ENCODE measurements around the gene CEP350.
"Not testable (repeated sequence)": the region's sequence is repeated elsewhere in the genome, so short reads cannot be mapped to it uniquely, and the experiment has no call there.

CEP350 gene

DNA sequence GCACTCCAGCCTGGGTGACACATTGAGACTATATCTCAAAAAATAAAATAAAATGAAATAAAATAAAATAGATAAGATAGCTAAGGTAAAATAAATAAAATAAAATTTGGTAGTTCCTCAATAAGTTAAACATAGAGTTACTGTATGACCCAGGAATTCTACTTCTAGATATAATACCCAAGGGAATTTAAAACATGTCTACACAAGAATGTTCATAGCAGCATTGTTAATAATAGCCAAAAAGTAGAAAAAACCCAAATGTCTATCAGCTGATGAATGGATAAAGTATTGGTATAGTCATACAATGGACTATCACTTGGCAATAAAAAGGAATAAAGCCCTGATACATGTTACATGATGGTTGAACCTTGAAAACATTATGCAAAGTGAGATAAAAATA, 47.8 kb downstream of the CEP350 start:
- no peaks in the 10 kb centered on the region for H3K27me3 ChIP-seq (ENCODE audit: insufficient read depth, low read length, poor library complexity)
- no peak overlapping the region for H4K5ac ChIP-seq (ENCODE audit: low read length)
- H2AK5ac ChIP-seq (ENCODE audit: low read length): no peak overlapping the region
- no peaks in the 10 kb centered on the region for H3K4me1 ChIP-seq (ENCODE audit: control insufficient read depth, low read depth, low read length)
- no peak overlapping the region for H3K4me3 ChIP-seq (ENCODE audit: low read length)
- H3K23ac ChIP-seq (ENCODE audit: low read length): no peak overlapping the region
- no peak overlapping the region for H2BK5ac ChIP-seq (ENCODE audit: low read length)
- H2BK120ac ChIP-seq (ENCODE audit: low read depth, low read length): no peak overlapping the region
- no peak overlapping the region for H4K8ac ChIP-seq (ENCODE audit: low read depth, low read length)
- DNase-seq: no peak
- H3K79me2 ChIP-seq (ENCODE audit: control insufficient read depth, insufficient read depth, low read length): no peaks in the 10 kb centered on the region
- H3K27ac ChIP-seq (ENCODE audit: low read depth, low read length): no peak overlapping the region
- no peaks in the 10 kb centered on the region for H3K79me1 ChIP-seq (ENCODE audit: low read length)
- no peak overlapping the region for H2BK15ac ChIP-seq (replicated peaks; ENCODE audit: low read depth)
- H3K4ac ChIP-seq (ENCODE audit: low read depth, low read length): no peak overlapping the region
- no peaks in the 10 kb centered on the region for H3K36me3 ChIP-seq (ENCODE audit: control insufficient read depth, insufficient read depth, low read length)
- H3K9ac ChIP-seq (ENCODE audit: low read length): no peak overlapping the region
- H3K18ac ChIP-seq (ENCODE audit: low read length): no peak overlapping the region
- H3K4me2 ChIP-seq (ENCODE audit: low read length): no peak overlapping the region
- H3K56ac ChIP-seq (ENCODE audit: low read length): no peak overlapping the region

DNA sequence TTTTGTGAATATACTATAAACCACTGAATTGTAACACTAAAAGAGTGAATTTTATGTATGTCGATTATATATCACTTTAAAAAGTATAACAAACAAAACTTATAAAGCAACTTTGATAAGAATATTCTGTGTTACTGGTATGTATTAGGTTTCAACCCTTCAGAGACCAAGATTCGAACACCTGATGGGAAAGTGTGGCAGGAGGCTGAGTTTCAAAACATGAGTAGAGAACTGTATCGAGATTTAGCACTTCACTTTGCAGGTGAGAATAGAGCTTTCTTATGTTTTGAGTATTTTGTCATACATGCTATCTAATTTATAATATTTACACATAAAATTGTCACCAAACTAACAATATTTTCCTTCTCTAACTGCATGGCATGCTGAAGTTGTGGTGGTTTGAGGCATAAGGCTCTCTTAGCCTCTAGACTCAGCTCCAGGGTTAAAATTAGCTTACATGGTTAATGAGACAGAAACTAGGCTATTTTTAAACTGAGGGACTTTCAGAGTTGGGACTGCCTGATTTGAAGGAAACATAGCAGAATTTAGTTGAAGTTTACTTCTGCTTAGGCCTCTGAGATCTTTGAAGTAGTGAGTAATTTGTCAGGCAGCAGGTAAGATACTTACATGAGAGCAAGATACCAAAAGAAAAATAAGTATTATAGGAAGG, 48.6 kb downstream of the CEP350 start:
- H3K27ac ChIP-seq (ENCODE audit: low read depth, low read length): no peak overlapping the region
- H2BK120ac ChIP-seq (ENCODE audit: low read depth, low read length): no peak overlapping the region
- no peaks in the 10 kb centered on the region for H3K79me2 ChIP-seq (ENCODE audit: control insufficient read depth, insufficient read depth, low read length)
- no peak overlapping the region for H3K9ac ChIP-seq (ENCODE audit: low read length)
- H2BK15ac ChIP-seq (replicated peaks; ENCODE audit: low read depth): no peak overlapping the region
- H3K4me3 ChIP-seq (ENCODE audit: low read length): no peak overlapping the region
- no peak overlapping the region for H3K23ac ChIP-seq (ENCODE audit: low read length)
- no peak overlapping the region for H3K4ac ChIP-seq (ENCODE audit: low read depth, low read length)
- no peak overlapping the region for H4K8ac ChIP-seq (ENCODE audit: low read depth, low read length)
- H4K5ac ChIP-seq (ENCODE audit: low read length): no peak overlapping the region
- WGBS (ENCODE audit: extremely low coverage, insufficient coverage, low lambda C conversion rate): no CpG with 5 or more reads among the region's 3 CpGs
- no peaks in the 10 kb centered on the region for H3K27me3 ChIP-seq (ENCODE audit: insufficient read depth, low read length, poor library complexity)
- H3K79me1 ChIP-seq (ENCODE audit: low read length): no peaks in the 10 kb centered on the region
- no peak overlapping the region for H3K4me2 ChIP-seq (ENCODE audit: low read length)
- H3K56ac ChIP-seq (ENCODE audit: low read length): no peak overlapping the region
- no peak overlapping the region for H2BK5ac ChIP-seq (ENCODE audit: low read length)
- H3K18ac ChIP-seq (ENCODE audit: low read length): no peak overlapping the region
- no peak for DNase-seq
- H3K4me1 ChIP-seq (ENCODE audit: control insufficient read depth, low read depth, low read length): no peaks in the 10 kb centered on the region
- H3K36me3 ChIP-seq (ENCODE audit: control insufficient read depth, insufficient read depth, low read length): no peaks in the 10 kb centered on the region
- no peak overlapping the region for H2AK5ac ChIP-seq (ENCODE audit: low read length)

DNA sequence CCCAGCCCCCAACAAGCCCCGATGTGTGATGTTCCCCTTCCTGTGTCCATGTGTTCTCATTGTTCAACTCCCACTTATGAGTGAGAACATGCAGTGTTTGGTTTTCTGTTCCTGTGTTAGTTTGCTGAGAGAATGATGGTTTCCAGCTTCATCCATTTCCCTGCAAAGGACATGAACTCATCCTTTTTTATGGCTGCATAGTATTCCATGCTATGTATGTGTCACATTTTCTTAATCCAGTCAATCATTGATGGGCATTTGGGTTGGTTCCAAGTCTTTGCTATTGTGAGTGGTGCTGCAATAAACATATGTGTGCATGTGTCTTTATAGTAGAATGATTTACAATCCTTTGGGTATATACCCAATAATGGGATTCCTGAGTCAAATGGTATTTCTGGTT, 52.2 kb downstream of the CEP350 start:
- H3K18ac ChIP-seq (ENCODE audit: low read length); H2BK5ac ChIP-seq (ENCODE audit: low read length); H3K9ac ChIP-seq (ENCODE audit: low read length); H4K5ac ChIP-seq (ENCODE audit: low read length); H3K56ac ChIP-seq (ENCODE audit: low read length); H3K4ac ChIP-seq (ENCODE audit: low read depth, low read length); H2BK120ac ChIP-seq (ENCODE audit: low read depth, low read length); H3K23ac ChIP-seq (ENCODE audit: low read length); H3K27ac ChIP-seq (ENCODE audit: low read depth, low read length); H3K4me3 ChIP-seq (ENCODE audit: low read length); DNase-seq; H3K4me2 ChIP-seq (ENCODE audit: low read length); H3K79me1 ChIP-seq (ENCODE audit: low read length); H3K27me3 ChIP-seq (ENCODE audit: insufficient read depth, low read length, poor library complexity); H2BK15ac ChIP-seq (replicated peaks; ENCODE audit: low read depth); H2AK5ac ChIP-seq (ENCODE audit: low read length); H3K36me3 ChIP-seq (ENCODE audit: control insufficient read depth, insufficient read depth, low read length); H3K4me1 ChIP-seq (ENCODE audit: control insufficient read depth, low read depth, low read length); H3K79me2 ChIP-seq (ENCODE audit: control insufficient read depth, insufficient read depth, low read length); H4K8ac ChIP-seq (ENCODE audit: low read depth, low read length): not testable (repeated sequence)
- WGBS (ENCODE audit: extremely low coverage, insufficient coverage, low lambda C conversion rate): no CpG with 5 or more reads among the region's 1 CpG

DNA sequence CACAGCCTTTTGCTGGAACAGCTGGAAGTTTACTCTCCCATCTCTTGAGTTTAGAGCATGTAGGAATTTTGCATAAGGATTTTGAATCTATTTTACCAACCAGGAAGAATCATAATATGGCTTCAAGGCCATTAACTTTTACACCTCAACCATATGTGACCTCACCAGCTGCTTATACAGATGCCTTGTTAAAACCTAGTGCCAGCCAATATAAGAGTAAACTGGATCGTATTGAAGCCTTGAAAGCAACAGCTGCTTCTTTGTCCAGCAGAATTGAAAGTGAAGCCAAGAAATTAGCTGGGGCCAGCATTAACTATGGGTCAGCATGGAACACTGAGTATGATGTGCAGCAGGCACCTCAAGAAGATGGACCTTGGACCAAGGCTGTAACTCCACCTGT, 65.4 kb downstream of the CEP350 start:
- no peaks in the 10 kb centered on the region for H3K79me2 ChIP-seq (ENCODE audit: control insufficient read depth, insufficient read depth, low read length)
- no peak overlapping the region for H4K8ac ChIP-seq (ENCODE audit: low read depth, low read length)
- no peak overlapping the region for H2BK120ac ChIP-seq (ENCODE audit: low read depth, low read length)
- no peak overlapping the region for H3K18ac ChIP-seq (ENCODE audit: low read length)
- H3K4me2 ChIP-seq (ENCODE audit: low read length): no peak overlapping the region
- no peaks in the 10 kb centered on the region for H3K4me1 ChIP-seq (ENCODE audit: control insufficient read depth, low read depth, low read length)
- no peak overlapping the region for H4K5ac ChIP-seq (ENCODE audit: low read length)
- peaks cover 4% of the 10 kb centered on the region for H3K36me3 ChIP-seq (ENCODE audit: control insufficient read depth, insufficient read depth, low read length)
- H2AK5ac ChIP-seq (ENCODE audit: low read length): no peak overlapping the region
- no peaks in the 10 kb centered on the region for H3K79me1 ChIP-seq (ENCODE audit: low read length)
- H3K27ac ChIP-seq (ENCODE audit: low read depth, low read length): no peak overlapping the region
- H3K4ac ChIP-seq (ENCODE audit: low read depth, low read length): no peak overlapping the region
- no peak for DNase-seq
- H3K27me3 ChIP-seq (ENCODE audit: insufficient read depth, low read length, poor library complexity): no peaks in the 10 kb centered on the region
- no peak overlapping the region for H3K23ac ChIP-seq (ENCODE audit: low read length)
- H3K4me3 ChIP-seq (ENCODE audit: low read length): no peak overlapping the region
- H2BK5ac ChIP-seq (ENCODE audit: low read length): no peak overlapping the region
- no peak overlapping the region for H3K56ac ChIP-seq (ENCODE audit: low read length)
- no peak overlapping the region for H2BK15ac ChIP-seq (replicated peaks; ENCODE audit: low read depth)
- H3K9ac ChIP-seq (ENCODE audit: low read length): no peak overlapping the region
- WGBS (ENCODE audit: extremely low coverage, insufficient coverage, low lambda C conversion rate): no CpG with 5 or more reads among the region's 1 CpG

DNA sequence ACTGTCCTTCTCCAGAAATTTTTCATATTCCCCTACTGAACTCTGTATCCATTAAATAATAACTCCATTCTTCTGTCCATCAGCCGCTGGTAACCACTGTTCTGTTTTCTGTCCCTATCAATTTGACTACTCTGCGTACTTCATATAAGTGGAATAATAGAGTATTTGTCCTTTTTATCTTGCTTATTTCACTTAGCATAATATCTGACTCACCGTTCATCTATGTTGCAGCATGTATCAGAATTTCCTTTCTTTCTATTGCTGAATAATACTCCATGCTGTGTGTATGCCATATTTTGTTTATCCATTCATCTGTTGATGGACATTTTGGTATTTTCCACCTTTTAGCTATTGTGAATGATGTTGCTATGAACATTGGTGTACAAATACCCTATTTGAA, 71.9 kb downstream of the CEP350 start:
- H3K18ac ChIP-seq (ENCODE audit: low read length): no peak overlapping the region
- H3K4me1 ChIP-seq (ENCODE audit: control insufficient read depth, low read depth, low read length): no peaks in the 10 kb centered on the region
- WGBS (ENCODE audit: extremely low coverage, insufficient coverage, low lambda C conversion rate): no CpG with 5 or more reads among the region's 3 CpGs
- peaks cover 2% of the 10 kb centered on the region for H3K36me3 ChIP-seq (ENCODE audit: control insufficient read depth, insufficient read depth, low read length)
- H3K27ac ChIP-seq (ENCODE audit: low read depth, low read length): no peak overlapping the region
- no peak overlapping the region for H2BK5ac ChIP-seq (ENCODE audit: low read length)
- no peaks in the 10 kb centered on the region for H3K79me1 ChIP-seq (ENCODE audit: low read length)
- no peak overlapping the region for H3K23ac ChIP-seq (ENCODE audit: low read length)
- no peaks in the 10 kb centered on the region for H3K79me2 ChIP-seq (ENCODE audit: control insufficient read depth, insufficient read depth, low read length)
- H3K56ac ChIP-seq (ENCODE audit: low read length): no peak overlapping the region
- H4K5ac ChIP-seq (ENCODE audit: low read length): no peak overlapping the region
- no peak overlapping the region for H3K4me2 ChIP-seq (ENCODE audit: low read length)
- no peak overlapping the region for H3K4me3 ChIP-seq (ENCODE audit: low read length)
- H3K9ac ChIP-seq (ENCODE audit: low read length): no peak overlapping the region
- no peak overlapping the region for H2AK5ac ChIP-seq (ENCODE audit: low read length)
- no peaks in the 10 kb centered on the region for H3K27me3 ChIP-seq (ENCODE audit: insufficient read depth, low read length, poor library complexity)
- H4K8ac ChIP-seq (ENCODE audit: low read depth, low read length): no peak overlapping the region
- no peak for DNase-seq
- no peak overlapping the region for H2BK120ac ChIP-seq (ENCODE audit: low read depth, low read length)
- no peak overlapping the region for H3K4ac ChIP-seq (ENCODE audit: low read depth, low read length)
- H2BK15ac ChIP-seq (replicated peaks; ENCODE audit: low read depth): no peak overlapping the region

DNA sequence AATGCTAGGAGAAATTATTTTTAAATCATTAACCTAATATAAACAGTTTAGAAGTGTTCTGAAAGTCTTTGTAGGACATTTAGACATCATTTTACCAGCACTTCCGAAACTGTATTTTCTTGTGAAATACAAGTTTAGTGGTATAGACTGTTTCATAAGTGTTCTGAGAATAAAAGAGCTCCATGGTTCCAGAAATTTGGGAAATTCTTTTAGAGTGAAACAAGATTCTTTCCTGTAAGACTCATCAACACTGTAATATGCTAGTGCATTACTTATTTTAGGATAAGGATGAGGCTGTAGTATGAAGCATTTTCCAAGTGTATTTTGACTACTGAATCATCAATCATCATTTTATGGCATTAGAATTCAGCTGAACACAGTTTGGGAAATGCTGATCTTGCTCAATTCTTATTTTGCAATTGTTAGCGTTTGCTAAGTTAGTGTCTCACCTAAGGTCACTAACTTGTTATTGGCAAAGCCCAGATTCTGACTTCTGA, 73.4 kb downstream of the CEP350 start:
- peaks cover 2% of the 10 kb centered on the region for H3K36me3 ChIP-seq (ENCODE audit: control insufficient read depth, insufficient read depth, low read length)
- no peak overlapping the region for H3K4me2 ChIP-seq (ENCODE audit: low read length)
- H3K9ac ChIP-seq (ENCODE audit: low read length): no peak overlapping the region
- no peak overlapping the region for H2AK5ac ChIP-seq (ENCODE audit: low read length)
- H3K4ac ChIP-seq (ENCODE audit: low read depth, low read length): no peak overlapping the region
- H3K27ac ChIP-seq (ENCODE audit: low read depth, low read length): no peak overlapping the region
- no peaks in the 10 kb centered on the region for H3K79me1 ChIP-seq (ENCODE audit: low read length)
- no peaks in the 10 kb centered on the region for H3K4me1 ChIP-seq (ENCODE audit: control insufficient read depth, low read depth, low read length)
- H4K5ac ChIP-seq (ENCODE audit: low read length): no peak overlapping the region
- H4K8ac ChIP-seq (ENCODE audit: low read depth, low read length): no peak overlapping the region
- H3K23ac ChIP-seq (ENCODE audit: low read length): no peak overlapping the region
- H2BK120ac ChIP-seq (ENCODE audit: low read depth, low read length): no peak overlapping the region
- no peaks in the 10 kb centered on the region for H3K79me2 ChIP-seq (ENCODE audit: control insufficient read depth, insufficient read depth, low read length)
- no peaks in the 10 kb centered on the region for H3K27me3 ChIP-seq (ENCODE audit: insufficient read depth, low read length, poor library complexity)
- no peak overlapping the region for H3K56ac ChIP-seq (ENCODE audit: low read length)
- H2BK15ac ChIP-seq (replicated peaks; ENCODE audit: low read depth): no peak overlapping the region
- H3K4me3 ChIP-seq (ENCODE audit: low read length): no peak overlapping the region
- H3K18ac ChIP-seq (ENCODE audit: low read length): no peak overlapping the region
- no peak for DNase-seq
- H2BK5ac ChIP-seq (ENCODE audit: low read length): no peak overlapping the region
- WGBS (ENCODE audit: extremely low coverage, insufficient coverage, low lambda C conversion rate): no CpG with 5 or more reads among the region's 2 CpGs

All from mesendoderm (in vitro differentiated cells).